RWPE2 (cell line): ENCODE measurements around the gene RAC3.

Source experiments
- ATAC-seq: fragments of 200-7000 bp; cut with Tn5 transposase; 3 replicates; pipeline ENCODE4 v1.9.1; 2021; ENCODE audit warnings: low read depth
- DNase-seq: peaks from one replicate; pipeline ENCODE4 v3.0.0-alpha.2; 2020; ENCODE audit warnings: low spot score
- H3K27ac ChIP-seq: fragments of 450-650 bp; 2 replicates; pipeline ENCODE4 v1.5.1; 2017; ENCODE audit warnings: mild to moderate bottlenecking; ENCODE audit not compliant: poor library complexity, severe bottlenecking
- H3K27me3 ChIP-seq: fragments of 250-450 bp; sonication (Bioruptor Pico); 2 replicates; pipeline ENCODE4 v1.5.1; 2021; ENCODE audit warnings: mild to moderate bottlenecking, moderate library complexity; ENCODE audit not compliant: insufficient read depth, poor library complexity, severe bottlenecking
- H3K36me3 ChIP-seq: fragments of 250-450 bp; sonication (Bioruptor Pico); 2 replicates; pipeline ENCODE4 v1.5.1; 2020; ENCODE audit warnings: low read depth, mild to moderate bottlenecking, moderate library complexity
- H3K4me1 ChIP-seq: fragments of 250-450 bp; sonication (Bioruptor Pico); 2 replicates; pipeline ENCODE4 v1.5.1; 2021; ENCODE audit warnings: mild to moderate bottlenecking, moderate library complexity; ENCODE audit not compliant: insufficient read depth, poor library complexity, severe bottlenecking
- H3K4me3 ChIP-seq: fragments of 250-450 bp; sonication (Bioruptor Pico); 2 replicates; pipeline ENCODE4 v1.5.1; 2021; ENCODE audit warnings: mild to moderate bottlenecking, moderate library complexity; ENCODE audit not compliant: severe bottlenecking
- H3K9me3 ChIP-seq: fragments of 250-450 bp; sonication (Bioruptor Pico); 2 replicates; pipeline ENCODE4 v1.5.1; 2021; ENCODE audit warnings: mild to moderate bottlenecking, moderate library complexity; ENCODE audit not compliant: severe bottlenecking
- TF ChIP-seq, protein P1 (sequence below): fragments of 450-650 bp; IDR thresholded peaks from one replicate; pipeline ENCODE4 v1.5.1; 2017; ENCODE audit warnings: mild to moderate bottlenecking, moderate library complexity; ENCODE audit not compliant: poor library complexity, severe bottlenecking

Gene RAC3

DNA sequence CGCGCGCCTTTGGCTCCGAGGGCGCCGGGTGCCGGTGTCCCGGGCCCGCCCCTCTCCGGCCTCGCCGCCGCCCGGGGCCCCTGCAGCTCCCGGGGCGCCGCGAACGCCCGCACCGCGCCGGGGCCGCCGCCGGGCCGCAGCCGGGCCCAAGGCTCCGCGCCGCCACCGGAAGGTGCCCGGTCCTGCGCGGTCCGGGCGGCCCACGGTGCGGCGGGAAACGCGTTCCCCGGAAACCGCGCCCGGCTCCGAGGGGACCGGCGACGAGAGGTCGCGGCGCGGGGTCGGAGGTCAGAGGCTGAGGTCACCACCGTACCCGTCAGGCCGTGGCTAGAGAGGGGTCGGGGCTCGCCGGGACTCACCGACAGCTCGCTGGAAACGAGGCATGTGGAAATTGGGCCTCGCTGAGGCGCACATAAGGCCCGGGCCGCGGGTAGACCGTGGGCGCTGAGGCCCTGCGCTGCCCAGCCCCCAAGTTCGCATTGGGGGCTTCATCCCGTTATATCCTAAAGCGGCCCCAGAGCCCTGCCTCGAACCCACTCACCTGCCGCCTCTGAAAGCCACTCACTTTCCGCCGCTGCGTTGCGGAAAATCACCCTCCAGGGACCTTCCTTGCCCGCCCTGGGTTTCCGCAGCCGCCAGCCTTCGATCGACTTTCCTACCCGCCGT lies 34.3 kb downstream of the RAC3 start, which contains the start of gene DUS1L:
DUS1L (minus strand) TSS at position 167 of the 666 bp plus-strand sequence. CDS start 745 bp downstream, outside the sequence.
- Histone ChIP-seq H3K27ac (peak within 1 kb of the TSS; percentile 41), H3K36me3 (peaks cover 35% of the 10 kb centered on the region), H3K4me3 (peak within 1 kb of the TSS; percentile 98), H3K27me3 (no peaks in the 10 kb centered on the region), H3K4me1 (no peaks in the 10 kb centered on the region), H3K9me3 (no peaks in the 10 kb centered on the region)
- ATAC-seq (peak; percentile 52), DNase-seq (no peak)
- TF ChIP-seq, protein P1, sequence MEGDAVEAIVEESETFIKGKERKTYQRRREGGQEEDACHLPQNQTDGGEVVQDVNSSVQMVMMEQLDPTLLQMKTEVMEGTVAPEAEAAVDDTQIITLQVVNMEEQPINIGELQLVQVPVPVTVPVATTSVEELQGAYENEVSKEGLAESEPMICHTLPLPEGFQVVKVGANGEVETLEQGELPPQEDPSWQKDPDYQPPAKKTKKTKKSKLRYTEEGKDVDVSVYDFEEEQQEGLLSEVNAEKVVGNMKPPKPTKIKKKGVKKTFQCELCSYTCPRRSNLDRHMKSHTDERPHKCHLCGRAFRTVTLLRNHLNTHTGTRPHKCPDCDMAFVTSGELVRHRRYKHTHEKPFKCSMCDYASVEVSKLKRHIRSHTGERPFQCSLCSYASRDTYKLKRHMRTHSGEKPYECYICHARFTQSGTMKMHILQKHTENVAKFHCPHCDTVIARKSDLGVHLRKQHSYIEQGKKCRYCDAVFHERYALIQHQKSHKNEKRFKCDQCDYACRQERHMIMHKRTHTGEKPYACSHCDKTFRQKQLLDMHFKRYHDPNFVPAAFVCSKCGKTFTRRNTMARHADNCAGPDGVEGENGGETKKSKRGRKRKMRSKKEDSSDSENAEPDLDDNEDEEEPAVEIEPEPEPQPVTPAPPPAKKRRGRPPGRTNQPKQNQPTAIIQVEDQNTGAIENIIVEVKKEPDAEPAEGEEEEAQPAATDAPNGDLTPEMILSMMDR: no peak

DNA sequence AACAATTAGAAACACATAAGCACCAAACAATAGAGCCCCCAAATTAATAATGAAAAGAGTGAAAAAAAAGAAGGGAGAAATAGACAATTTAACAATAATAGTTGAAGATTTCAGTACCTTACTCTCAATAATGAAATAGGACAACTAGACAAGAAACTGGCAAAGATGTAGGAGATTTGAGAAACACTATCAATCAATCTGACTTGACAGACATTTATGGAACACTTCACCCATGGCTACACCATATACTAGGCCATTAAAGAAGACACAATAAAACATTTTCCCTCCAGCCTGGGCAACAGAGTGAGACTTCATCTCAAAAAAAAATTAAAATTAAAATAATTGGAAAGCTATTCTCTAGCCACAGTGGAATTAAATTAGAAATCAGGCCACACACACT lies 39.1 kb downstream of the RAC3 start:
- Histone ChIP-seq H3K36me3 (no peaks in the 10 kb centered on the region), H3K4me3 (no peak overlapping the region), H3K4me1 (peaks cover 4% of the 10 kb centered on the region), H3K9me3 (no peaks in the 10 kb centered on the region), H3K27ac (no peak overlapping the region), H3K27me3 (no peaks in the 10 kb centered on the region)
- no peak for ATAC-seq
- no peak for DNase-seq
- TF ChIP-seq, protein P1: no peak

GRCh38 chr17:82072827-82073226 lies 41.3 kb downstream of the RAC3 start:
- no peak for DNase-seq
- TF ChIP-seq, protein P1: no peak
- no peaks in the 10 kb centered on the region for H3K9me3 ChIP-seq
- H3K27me3 ChIP-seq: no peaks in the 10 kb centered on the region
- H3K4me3 ChIP-seq: no peak overlapping the region
- H3K27ac ChIP-seq: no peak overlapping the region
- peaks cover 3% of the 10 kb centered on the region; the same call in 1 of the 2 replicates for H3K36me3 ChIP-seq
- peaks cover 4% of the 10 kb centered on the region for H3K4me1 ChIP-seq
- no peak for ATAC-seq

GRCh38 chr17:82073446-82073845 lies 42.0 kb downstream of the RAC3 start:
- H3K4me1 ChIP-seq: peaks cover 4% of the 10 kb centered on the region
- no peaks in the 10 kb centered on the region for H3K9me3 ChIP-seq
- H3K27ac ChIP-seq: no peak overlapping the region
- TF ChIP-seq, protein P1: no peak
- peaks cover 9% of the 10 kb centered on the region for H3K36me3 ChIP-seq
- no peak overlapping the region for H3K4me3 ChIP-seq
- ATAC-seq (peak; percentile 7; the same call in 2 of the 3 replicates), DNase-seq (no peak)
- no peaks in the 10 kb centered on the region for H3K27me3 ChIP-seq
